ENCODE results near the gene FBXL2.

FBXL2 gene

GRCh38 chr3:33277193-33277882 is at the start of gene FBXL2:
FBXL2 (plus strand) TSS chr3:33277442; CDS start chr3:33277513, 71 bp downstream.
- DNase-seq (ENCODE audit: low spot score), result peak; percentile 61

GRCh38 chr3:33229066-33229465 is 48.2 kb upstream of the FBXL2 start:
- no peak for DNase-seq (ENCODE audit: low spot score)

GRCh38 chr3:33229947-33230346 is 47.3 kb upstream of the FBXL2 start:
- DNase-seq (ENCODE audit: low spot score), result no peak

- DNase-seq (ENCODE audit: low spot score), result no peak
Observed at GRCh38 chr3:33231756-33232465, 45.3 kb upstream of the FBXL2 start.

GRCh38 chr3:33233884-33234283 is 43.4 kb upstream of the FBXL2 start:
- no peak for DNase-seq (ENCODE audit: low spot score)

GRCh38 chr3:33236005-33236404 is 41.2 kb upstream of the FBXL2 start:
- no peak for DNase-seq (ENCODE audit: low spot score)

GRCh38 chr3:33237439-33237838 is 39.8 kb upstream of the FBXL2 start:
- no peak for DNase-seq (ENCODE audit: low spot score)

- DNase-seq (ENCODE audit: low spot score), result no peak
Observed at GRCh38 chr3:33238923-33239322, 38.3 kb upstream of the FBXL2 start.

- DNase-seq (ENCODE audit: low spot score), result no peak
Observed at GRCh38 chr3:33240261-33240660, 37.0 kb upstream of the FBXL2 start.

- DNase-seq (ENCODE audit: low spot score), result no peak
Observed at GRCh38 chr3:33246786-33247185, 30.5 kb upstream of the FBXL2 start.

- no peak for DNase-seq (ENCODE audit: low spot score)
Observed at GRCh38 chr3:33250712-33251111, 26.5 kb upstream of the FBXL2 start.

- DNase-seq (ENCODE audit: low spot score), result no peak
Observed at GRCh38 chr3:33256249-33256648, 21.0 kb upstream of the FBXL2 start.

GRCh38 chr3:33260104-33260503 is 17.1 kb upstream of the FBXL2 start:
- no peak for DNase-seq (ENCODE audit: low spot score)

GRCh38 chr3:33269385-33269784 is 7.9 kb upstream of the FBXL2 start:
- no peak for DNase-seq (ENCODE audit: low spot score)

GRCh38 chr3:33271324-33271723 is 5.9 kb upstream of the FBXL2 start:
- DNase-seq (ENCODE audit: low spot score), result no peak

GRCh38 chr3:33273628-33274027 is 3.6 kb upstream of the FBXL2 start:
- no peak for DNase-seq (ENCODE audit: low spot score)

GRCh38 chr3:33278163-33278562 is 921 bp downstream of the FBXL2 start:
- DNase-seq (ENCODE audit: low spot score), result peak; percentile 21

- no peak for DNase-seq (ENCODE audit: low spot score)
Observed at GRCh38 chr3:33287672-33288282, 10.5 kb downstream of the FBXL2 start.

GRCh38 chr3:33299395-33300081 is 22.3 kb downstream of the FBXL2 start:
- DNase-seq (ENCODE audit: low spot score), result no peak

GRCh38 chr3:33312361-33312760 is 35.1 kb downstream of the FBXL2 start:
- no peak for DNase-seq (ENCODE audit: low spot score)

- no peak for DNase-seq (ENCODE audit: low spot score)
Observed at GRCh38 chr3:33313331-33313730, 36.1 kb downstream of the FBXL2 start.

- no peak for DNase-seq (ENCODE audit: low spot score)
Observed at GRCh38 chr3:33314993-33315392, 37.8 kb downstream of the FBXL2 start.

GRCh38 chr3:33315826-33316225 is 38.6 kb downstream of the FBXL2 start:
- no peak for DNase-seq (ENCODE audit: low spot score)
